Neural crest cell (in vitro differentiated cells): ENCODE results near the gene KDM4C. TPM values are rescaled to one million over a fixed set of nuclear protein-coding genes. Genes with fewer than 3 reads are reported as not detected.

Experiments
- DNase-seq: peaks from one replicate; pipeline ENCODE4 v3.0.0; 2021; ENCODE audit warnings: low read depth, mixed read lengths, low spot score
- H3K27ac Mint-ChIP-seq: one replicate; pipeline ENCODE4 v1.8.0; 2021; ENCODE audit warnings: mild to moderate bottlenecking, mixed read lengths; ENCODE audit not compliant: unreplicated experiment
- H3K27me3 Mint-ChIP-seq: 2 replicates; pipeline ENCODE4 v1.8.0; 2021; ENCODE audit warnings: low read depth, mild to moderate bottlenecking, mixed read lengths
- H3K36me3 Mint-ChIP-seq: 2 replicates; pipeline ENCODE4 v1.8.0; 2021; ENCODE audit warnings: low read depth, mild to moderate bottlenecking, mixed read lengths
- H3K4me1 Mint-ChIP-seq: 2 replicates; pipeline ENCODE4 v1.8.0; 2021; ENCODE audit warnings: mixed read lengths
- H3K4me3 Mint-ChIP-seq: one replicate; pipeline ENCODE4 v1.8.0; 2021; ENCODE audit warnings: mild to moderate bottlenecking, mixed read lengths
- H3K9me3 Mint-ChIP-seq: 2 replicates; pipeline ENCODE4 v1.8.0; 2021; ENCODE audit warnings: mixed read lengths
- CTCF ChIP-seq: fragments of 200-600 bp; sonication (generic); conservative IDR thresholded peaks from 2 replicates; pipeline ENCODE4 v1.5.0; 2021; ENCODE audit warnings: antibody characterized with exemption, mild to moderate bottlenecking
- total RNA-seq: library from RNA; stranded (reverse); gene quantifications from 2 replicates; pipeline ENCODE4 v1.2.1, GENCODE V29; 2021

KDM4C gene
- total RNA-seq, 1 donor from 2014 or later: 11.2 TPM

GRCh38 chr9:6827439-6828145 lies 69.8 kb downstream of the KDM4C start:
- Mint-ChIP-seq H3K4me3 (no peak overlapping the region), H3K27me3 (no peaks in the 10 kb centered on the region), H3K36me3 (peaks cover 7% of the 10 kb centered on the region), H3K4me1 (peaks cover 6% of the 10 kb centered on the region), H3K9me3 (peaks cover 2% of the 10 kb centered on the region), H3K27ac (no peak overlapping the region)
- DNase-seq: peak; percentile 63
- peak; percentile 82 for TF ChIP-seq CTCF

- no peak overlapping the region for H3K27ac Mint-ChIP-seq
- H3K36me3 Mint-ChIP-seq: peaks cover 7% of the 10 kb centered on the region
- H3K4me3 Mint-ChIP-seq: no peak overlapping the region
- peaks cover 6% of the 10 kb centered on the region for H3K4me1 Mint-ChIP-seq
- H3K9me3 Mint-ChIP-seq: peaks cover 2% of the 10 kb centered on the region
- H3K27me3 Mint-ChIP-seq: no peaks in the 10 kb centered on the region
- no peak for DNase-seq
- TF ChIP-seq CTCF: peak; percentile 45
Observed at GRCh38 chr9:6829027-6829426, 71.3 kb downstream of the KDM4C start.

GRCh38 chr9:6829536-6829935 lies 71.8 kb downstream of the KDM4C start:
- peaks cover 7% of the 10 kb centered on the region for H3K36me3 Mint-ChIP-seq
- no peak for DNase-seq
- H3K27me3 Mint-ChIP-seq: no peaks in the 10 kb centered on the region
- peaks cover 2% of the 10 kb centered on the region for H3K9me3 Mint-ChIP-seq
- peaks cover 6% of the 10 kb centered on the region for H3K4me1 Mint-ChIP-seq
- H3K4me3 Mint-ChIP-seq: no peak overlapping the region
- H3K27ac Mint-ChIP-seq: no peak overlapping the region
- TF ChIP-seq CTCF: no peak

GRCh38 chr9:6833518-6834192 lies 75.9 kb downstream of the KDM4C start:
- Mint-ChIP-seq H3K4me3 (no peak overlapping the region), H3K27me3 (no peaks in the 10 kb centered on the region), H3K4me1 (no peaks in the 10 kb centered on the region), H3K36me3 (peaks cover 18% of the 10 kb centered on the region), H3K9me3 (peaks cover 8% of the 10 kb centered on the region), H3K27ac (peak overlapping the region; percentile 36)
- DNase-seq: no peak
- TF ChIP-seq CTCF: no peak

GRCh38 chr9:6834306-6834705 lies 76.5 kb downstream of the KDM4C start:
- DNase-seq: no peak
- TF ChIP-seq CTCF: no peak
- Mint-ChIP-seq H3K27me3 (no peaks in the 10 kb centered on the region), H3K4me3 (no peak overlapping the region), H3K36me3 (peaks cover 18% of the 10 kb centered on the region), H3K9me3 (peaks cover 8% of the 10 kb centered on the region), H3K27ac (no peak overlapping the region), H3K4me1 (no peaks in the 10 kb centered on the region)
